ENCODE data around the gene INHBE.

GRCh38 chr12:57435293-57435692 lies 19.8 kb upstream of the INHBE start:
- TF ChIP-seq CTCF (conservative IDR thresholded peaks at IDR 0.05; ENCODE audit: low read length): no peak
- no peak for TF ChIP-seq EZH2phosphoT487 (IDR thresholded peaks at IDR 0.05; ENCODE audit: borderline replicate concordance)
